Measurements from ENCODE around the gene GTPBP8. TPM values are rescaled to one million over a fixed set of nuclear protein-coding genes. Genes with fewer than 3 reads are reported as not detected.
A peak's percentile ranks its signal among the peaks of the same experiment; 100 is the strongest.

GTPBP8 gene
- 17.0 TPM for polyA plus RNA-seq (2013, experiment 1 of 2; ENCODE audit: insufficient read length)
- 18.5 TPM for polyA plus RNA-seq (2013, experiment 2 of 2; ENCODE audit: insufficient read length)

DNA sequence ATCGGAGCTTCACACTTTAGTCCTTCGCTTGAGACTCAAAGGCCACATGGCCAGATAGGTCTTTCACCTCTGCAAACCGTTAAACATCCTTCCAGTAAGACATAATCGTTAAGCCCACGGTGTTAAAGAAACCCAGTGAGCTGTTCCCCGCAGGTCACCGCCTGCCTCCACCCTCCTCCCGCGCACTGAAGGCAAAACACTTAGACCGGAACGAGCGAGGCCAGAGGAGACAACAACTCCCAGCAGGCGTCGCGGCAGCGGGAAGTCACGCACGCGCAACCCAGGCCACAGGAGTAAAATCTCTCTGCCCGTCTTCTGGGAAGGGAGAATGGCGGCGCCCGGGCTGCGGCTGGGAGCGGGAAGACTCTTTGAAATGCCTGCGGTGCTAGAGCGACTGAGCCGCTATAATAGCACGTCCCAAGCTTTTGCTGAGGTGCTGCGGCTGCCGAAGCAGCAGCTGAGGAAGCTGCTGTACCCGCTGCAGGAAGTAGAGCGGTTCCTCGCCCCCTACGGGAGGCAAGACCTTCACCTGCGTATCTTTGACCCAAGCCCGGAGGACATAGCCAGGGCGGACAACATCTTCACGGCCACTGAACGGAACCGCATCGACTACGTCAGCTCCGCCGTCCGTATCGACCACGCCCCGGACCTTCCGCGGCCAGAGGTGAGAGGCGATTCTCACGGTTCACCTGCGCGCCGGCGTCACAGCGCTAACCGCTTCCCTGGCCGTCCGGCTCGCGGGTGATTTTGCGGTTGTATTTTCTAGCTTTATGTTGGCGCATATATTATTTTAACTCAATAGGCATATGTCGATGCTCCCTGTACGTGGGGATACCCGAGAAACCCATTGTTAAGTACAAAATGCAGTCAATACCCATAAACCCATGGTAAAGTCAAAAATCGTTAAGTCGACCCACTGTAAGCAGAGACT is at the start of gene GTPBP8:
TSS of gene GTPBP8 (plus strand) at position 313 of the 931 bp plus-strand sequence. CDS start at position 329, 16 bp downstream.
- peak; percentile 87 for DNase-seq

DNA sequence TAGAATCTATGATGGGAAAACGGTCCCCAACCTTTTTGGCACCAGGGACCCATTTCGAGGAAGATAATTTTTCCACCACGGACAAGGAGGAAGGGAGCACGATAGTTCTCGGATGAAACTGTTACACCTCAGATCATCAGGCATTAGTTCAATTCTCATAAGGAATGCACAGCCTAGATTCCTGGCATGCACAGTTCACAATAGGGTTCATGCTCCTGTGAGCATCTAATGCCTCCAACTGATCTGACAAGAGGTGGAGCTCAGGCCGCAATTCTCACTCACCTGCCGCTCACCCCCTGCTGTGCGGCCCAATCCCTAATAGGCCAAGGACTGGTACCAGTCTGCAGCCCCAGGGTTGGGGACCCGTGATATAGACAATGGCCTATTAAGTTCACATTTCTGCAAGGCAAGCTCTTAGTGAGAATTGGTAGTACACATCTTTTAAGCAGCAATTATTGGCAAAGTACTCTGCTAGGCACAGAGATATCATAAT is 42.4 kb upstream of the GTPBP8 start:
- DNase-seq, result no peak

DNA sequence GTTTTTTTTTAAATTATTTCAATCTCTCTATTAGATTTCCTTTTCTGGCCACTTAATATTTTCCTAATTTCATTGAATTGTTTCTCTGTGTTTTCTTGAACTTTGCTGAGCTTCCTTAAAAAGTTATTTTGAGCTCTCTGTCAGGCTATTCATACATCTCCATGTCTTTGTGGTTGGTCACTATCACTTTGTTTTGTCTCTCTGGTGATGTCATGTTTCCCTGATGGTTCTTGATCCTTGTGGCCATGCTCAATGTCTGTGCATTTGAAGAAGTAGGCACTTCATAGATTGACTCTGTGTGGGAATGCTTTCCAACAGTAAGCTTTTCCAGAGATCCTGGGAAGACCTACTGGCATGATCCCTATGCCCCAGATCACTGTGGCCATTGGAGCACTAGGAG is 34.4 kb upstream of the GTPBP8 start:
- no peak for DNase-seq

DNA sequence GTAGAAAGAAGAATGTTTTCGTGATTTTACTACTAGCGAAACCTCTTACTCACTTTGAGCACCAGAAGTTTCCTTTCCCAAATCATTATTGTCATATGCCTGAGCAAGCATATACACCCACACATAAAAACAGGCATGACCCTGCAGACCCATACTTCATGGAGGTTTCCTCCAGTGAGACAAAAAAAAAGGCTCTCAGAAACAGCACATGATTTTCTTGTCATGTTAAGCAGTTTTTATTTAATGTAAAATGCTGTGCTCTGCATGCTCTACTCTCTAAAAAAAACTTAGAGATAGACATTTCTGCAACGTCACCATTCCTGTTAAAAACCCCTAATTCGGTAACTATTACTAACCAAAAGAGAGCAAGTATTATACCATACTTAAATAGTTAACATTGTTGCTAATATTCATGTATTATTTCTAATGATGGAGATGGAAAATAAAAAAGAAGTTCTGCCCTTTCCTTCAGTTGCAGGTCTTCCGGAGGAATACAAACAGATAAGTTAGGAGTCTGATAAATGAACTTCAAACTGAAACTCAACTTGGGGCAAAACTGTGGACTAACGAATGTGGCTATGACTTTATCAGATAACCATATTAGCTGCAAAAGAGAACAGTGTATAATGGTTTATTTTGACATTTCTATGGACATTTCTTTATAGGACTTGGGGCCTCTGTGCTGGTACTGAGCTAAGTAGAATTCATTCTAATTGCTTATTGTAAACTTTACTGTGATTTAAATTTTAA is 31.8 kb upstream of the GTPBP8 start:
- no peak for DNase-seq

DNA sequence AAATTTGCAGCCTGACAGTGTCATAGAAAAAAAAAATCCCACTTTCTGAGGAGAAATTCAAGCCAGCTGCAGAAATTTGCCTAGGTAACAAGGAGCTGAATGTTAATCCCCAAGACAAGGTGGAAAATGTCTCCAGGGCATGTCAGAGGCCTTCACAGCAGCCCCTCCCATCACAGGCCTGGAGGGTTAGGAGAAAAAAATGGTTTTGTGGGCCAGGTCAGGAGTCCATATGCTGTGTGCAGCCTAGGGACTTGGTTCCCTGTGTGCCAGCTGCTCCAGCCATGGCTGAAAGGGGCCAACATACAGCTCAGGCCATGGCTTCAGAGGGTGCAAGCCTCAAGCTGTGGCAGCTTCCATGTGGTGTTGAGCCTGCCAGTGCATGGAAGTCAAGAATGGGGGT is 27.1 kb upstream of the GTPBP8 start:
- DNase-seq, result no peak

DNA sequence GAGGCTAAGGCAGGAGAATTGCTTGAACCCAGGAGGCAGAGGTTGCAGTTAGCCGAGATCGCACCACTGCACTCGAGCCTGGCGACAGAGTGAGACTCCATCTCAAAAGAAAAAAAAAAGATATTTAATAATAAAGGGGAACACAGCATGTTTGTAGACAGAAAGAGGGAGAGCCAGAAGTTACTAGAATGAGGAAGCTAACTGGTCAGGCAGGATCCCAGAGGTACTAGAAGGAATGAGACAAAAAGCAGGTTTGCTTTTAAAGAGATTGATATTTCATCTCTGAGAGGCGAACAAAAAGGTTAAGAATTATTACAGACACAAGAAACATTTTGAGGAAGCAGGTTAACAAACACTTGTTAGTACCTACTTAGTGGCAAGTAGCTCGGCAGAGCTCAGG is 25.1 kb upstream of the GTPBP8 start:
- no peak for DNase-seq

DNA sequence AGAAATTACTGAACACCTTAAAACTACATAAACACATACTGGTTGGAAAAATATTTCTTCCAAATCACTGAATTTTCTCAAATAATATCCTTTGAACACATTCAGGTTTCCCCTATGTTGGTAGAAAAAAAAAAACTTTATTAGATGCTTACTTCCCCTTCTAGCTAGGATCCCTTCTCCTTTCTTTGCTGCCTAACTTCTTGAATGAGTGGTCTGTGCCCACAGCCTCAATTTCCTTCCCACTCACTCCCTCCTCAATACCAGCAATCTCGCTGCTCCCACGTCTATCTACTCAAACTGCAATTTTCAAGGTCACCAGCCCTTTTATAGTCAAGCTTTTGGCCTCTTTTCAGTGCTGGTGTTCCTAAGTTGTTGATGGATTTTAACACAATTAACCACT is 24.2 kb upstream of the GTPBP8 start:
- no peak for DNase-seq

DNA sequence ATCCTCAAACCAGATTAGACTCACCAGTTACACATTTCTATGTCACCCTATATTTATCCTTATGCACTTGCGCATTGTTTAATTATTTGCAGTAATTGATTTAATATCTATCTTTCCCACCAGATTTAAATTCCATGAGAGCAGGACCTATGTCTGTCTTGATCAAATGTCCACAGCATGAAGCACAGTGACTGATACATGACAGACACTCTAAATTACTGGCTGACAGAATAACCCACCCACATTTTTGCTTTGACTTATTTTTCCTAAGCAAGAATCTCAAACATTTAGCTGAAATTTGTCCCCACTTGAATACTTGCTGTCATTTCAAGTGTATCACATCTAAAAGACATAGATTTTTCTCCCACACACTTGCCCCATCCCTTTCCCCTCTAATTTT is 23.4 kb upstream of the GTPBP8 start:
- no peak for DNase-seq

DNA sequence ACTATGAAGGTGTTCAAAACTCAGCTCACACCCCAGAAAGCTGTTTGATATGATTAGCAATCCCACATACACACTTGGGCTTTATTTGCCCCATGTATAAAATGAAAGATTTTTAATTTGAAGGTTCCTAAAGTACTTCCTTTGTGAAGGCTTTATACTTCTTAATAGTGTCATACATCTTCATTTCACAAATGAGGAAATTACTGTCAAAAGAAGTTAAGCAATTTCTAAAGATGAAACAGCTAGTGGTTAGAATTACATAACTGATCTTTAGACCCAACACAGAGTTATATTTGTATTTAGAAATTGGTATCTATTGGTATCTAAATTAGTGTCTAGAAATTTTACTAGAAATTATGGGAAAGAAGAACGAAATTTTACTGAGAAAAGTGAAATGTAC is 23.0 kb upstream of the GTPBP8 start:
- no peak for DNase-seq

DNA sequence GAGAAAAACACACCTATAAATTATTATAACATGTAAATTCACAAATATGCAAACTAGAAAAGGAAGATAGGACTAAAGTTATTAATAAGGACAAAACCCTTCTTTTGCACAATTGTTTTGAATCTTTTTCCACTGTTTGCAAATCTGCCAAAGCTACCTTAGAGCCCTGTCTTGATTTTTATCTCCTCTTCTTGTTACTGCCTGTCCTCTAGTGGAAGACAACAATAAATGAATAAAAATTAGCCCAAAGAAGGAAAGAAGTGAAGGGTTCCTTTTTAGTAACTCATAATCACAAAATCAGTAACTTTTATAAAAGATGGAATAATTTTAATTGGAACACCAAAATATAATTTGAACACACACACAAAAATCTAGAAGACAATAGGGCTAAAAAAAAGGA is 18.6 kb upstream of the GTPBP8 start:
- no peak for DNase-seq

DNA sequence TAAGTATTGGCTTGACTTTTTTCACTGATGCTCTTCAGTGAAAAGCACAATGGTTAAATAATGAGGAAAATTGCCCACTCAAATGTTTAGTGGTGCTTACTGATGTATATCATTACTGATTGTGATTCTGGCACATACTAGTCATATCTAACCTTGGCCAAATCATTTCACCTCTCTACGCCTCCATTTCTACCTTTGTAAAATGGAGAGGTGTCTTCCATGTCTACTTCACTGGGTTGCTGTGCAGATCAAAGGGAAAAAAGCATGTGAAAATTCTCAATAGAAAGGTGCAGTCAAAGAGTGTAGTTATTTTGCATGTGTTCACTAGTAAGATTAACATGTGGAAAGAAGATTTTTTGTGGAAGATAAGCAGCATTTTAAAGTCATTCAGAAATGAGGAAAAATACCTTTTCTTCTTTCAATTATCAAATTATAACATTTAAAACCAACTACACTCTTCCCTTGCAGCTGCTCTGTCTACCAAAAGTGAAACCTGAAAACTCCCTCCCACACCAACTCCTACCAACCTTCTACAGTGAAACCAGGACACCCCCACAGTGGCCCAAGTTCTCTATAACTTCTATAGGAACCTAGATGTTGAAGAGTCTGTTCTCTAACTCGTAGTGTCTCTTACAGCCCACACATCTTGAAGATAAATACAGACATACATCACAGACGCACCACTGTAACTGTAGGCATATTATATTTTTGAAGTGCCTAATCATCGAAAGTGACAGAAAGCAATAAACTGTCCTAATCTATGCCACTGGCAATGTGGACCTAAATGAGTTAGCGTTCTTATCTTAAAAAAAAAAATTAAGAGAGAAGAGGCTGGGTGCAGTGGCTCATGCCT is 17.2 kb upstream of the GTPBP8 start:
- no peak for DNase-seq

DNA sequence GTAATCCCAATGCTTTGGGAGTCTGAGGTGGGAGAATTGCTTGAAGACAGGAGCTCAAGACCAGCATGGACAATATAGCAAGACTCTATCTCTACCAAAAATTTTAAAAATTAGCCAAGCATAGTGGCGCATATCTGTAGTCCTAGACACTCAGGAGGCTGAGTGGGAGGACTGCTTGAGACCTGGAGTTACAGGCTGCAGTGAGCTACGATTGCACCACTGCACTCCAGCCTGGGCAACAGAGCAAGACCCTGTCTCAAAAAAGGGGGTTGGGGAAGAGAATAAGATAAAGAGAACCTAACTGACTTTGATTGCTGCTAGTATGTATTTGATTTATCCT is 16.6 kb upstream of the GTPBP8 start:
- no peak for DNase-seq

DNA sequence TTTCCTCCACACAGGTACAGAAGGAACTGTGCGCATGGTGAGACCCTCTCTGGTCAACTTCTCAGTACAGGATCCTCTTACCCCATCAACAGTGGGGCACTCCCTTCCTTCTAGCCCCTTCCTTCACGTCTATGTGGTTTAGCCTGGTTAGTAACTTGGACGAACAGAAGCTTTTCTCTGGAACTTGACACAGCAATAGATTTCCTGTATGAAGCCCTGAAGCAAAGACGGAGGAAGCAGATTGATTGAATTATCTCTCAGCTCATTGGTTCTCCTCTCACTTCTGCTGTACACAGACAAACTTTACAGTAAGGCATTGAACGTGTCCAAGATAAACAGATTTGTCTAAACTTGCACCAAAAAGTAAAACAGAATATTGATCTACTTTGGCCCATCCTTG is 15.9 kb upstream of the GTPBP8 start, which contains the start of gene CD200R1:
TSS of gene CD200R1 (minus strand) at position 210 of the 400 bp plus-strand sequence. CDS start 246 bp downstream, outside the sequence.
- no peak for DNase-seq

DNA sequence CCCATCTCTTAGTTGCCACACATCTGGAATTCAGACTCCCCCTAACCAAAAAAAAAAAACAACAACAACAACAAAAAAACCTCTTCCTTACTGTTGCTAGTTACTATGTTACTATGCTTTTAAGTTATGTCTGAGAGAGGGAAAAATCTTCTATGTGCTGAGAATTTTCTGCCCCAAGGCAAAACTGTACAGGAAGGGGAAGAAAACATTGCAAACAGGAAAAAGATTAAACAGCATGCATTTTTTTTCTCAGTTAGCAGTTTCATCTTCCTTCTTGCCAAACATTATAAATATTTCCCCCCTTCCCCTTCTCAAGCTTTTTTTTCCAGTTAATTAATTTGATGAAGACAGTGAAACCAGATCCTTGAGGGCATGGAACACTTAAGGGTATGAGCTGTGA is 14.8 kb upstream of the GTPBP8 start:
- no peak for DNase-seq

DNA sequence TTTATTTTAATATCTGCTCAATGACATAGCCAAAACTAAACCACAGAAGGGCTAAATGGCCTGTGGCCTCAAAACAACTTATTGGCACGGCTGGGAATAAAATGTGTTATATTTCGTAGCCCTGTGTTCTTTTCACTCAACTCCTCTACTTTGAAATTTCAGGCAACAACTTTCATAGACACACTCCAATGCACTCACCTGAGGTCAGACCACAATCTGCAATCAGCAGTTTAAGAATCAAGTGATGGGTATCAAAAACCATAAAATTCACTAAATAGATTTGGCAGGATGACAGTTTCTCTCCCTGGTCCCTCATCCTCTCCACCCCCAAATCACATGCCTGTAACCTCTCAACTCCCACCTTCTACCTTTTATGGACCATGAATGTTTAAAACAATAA is 13.8 kb upstream of the GTPBP8 start:
- no peak for DNase-seq

DNA sequence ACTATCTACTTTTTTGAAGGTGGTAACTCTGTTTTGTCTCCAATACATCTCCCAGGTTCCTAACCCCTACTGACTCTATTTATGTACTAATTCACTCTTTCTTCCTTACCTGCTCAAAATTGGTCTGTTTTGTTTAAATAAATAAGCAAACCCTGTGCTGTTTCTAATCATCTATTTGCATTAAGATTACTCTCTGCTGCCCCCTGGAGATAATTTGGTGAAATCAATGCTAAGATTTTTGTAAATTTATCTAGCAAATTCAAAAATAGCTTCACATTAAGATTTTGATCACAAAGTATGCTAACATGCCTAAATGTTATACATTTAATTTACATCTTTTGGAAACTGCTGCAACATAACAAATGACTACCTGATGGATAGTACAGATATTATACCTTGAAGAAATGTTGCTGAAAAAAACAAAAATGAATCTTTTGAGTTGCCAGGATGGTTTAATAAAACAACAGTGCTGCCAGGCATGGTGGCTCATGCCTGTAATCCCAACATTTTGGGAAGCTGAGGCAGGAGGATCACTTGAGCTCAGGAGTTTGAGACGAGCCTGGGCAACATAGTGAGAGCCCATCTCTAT is 11.4 kb upstream of the GTPBP8 start:
- DNase-seq, result peak; percentile 20

DNA sequence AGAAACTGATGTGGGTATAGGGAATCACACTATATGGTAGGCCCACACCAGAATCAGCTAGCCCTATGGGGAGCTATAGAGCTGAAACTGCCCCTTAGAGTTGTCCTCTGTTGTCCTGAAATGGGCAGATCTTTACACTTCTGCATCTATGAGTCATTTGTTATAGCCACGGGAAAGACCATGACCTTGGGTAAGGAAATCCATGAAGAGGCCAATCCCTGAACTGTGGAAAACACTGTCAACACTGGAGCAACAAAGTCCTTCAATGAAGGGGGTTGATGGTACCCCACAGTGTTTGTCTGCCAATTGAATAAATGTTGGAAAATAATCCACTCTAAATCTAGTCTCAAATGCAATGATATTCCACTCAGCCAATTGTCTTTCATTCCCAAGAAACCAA is 10.7 kb upstream of the GTPBP8 start:
- DNase-seq, result no peak

DNA sequence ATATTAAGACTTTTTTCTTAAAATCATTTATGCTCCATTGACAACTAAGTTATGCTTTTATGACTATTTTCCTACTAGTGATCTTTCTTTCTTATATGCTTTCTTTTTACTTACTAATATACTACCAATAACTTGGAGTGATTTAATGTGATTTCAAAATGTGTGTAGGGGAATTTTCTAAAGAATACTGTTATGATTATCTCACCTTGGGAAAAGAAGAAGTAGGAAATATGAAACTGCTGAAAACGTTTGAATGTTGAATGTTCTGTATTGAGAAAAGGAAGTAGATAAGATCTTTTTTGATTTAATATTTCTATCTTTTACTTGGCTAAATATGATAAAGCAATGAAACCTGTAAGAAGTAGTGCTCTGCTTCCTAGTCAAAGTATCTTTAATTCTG is 8.1 kb upstream of the GTPBP8 start:
- no peak for DNase-seq

DNA sequence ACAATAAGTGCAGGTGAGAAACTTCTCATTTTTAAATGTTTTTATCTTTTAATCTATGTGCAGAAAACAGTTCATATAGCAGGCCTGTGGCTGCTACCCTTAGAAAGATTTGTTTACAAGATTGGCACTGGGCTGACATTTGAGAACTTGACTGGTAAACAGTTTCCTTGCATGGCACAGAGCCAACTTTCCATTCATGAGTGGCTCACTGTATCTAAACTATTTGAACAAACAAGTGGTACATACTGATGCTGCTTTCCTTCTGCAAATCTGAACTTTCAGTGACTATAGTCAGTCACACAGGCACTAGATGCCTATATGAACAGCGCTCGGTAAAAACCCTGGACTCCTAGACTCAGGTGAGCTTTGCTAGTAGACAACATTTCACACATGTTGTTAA is 6.3 kb upstream of the GTPBP8 start:
- no peak for DNase-seq

DNA sequence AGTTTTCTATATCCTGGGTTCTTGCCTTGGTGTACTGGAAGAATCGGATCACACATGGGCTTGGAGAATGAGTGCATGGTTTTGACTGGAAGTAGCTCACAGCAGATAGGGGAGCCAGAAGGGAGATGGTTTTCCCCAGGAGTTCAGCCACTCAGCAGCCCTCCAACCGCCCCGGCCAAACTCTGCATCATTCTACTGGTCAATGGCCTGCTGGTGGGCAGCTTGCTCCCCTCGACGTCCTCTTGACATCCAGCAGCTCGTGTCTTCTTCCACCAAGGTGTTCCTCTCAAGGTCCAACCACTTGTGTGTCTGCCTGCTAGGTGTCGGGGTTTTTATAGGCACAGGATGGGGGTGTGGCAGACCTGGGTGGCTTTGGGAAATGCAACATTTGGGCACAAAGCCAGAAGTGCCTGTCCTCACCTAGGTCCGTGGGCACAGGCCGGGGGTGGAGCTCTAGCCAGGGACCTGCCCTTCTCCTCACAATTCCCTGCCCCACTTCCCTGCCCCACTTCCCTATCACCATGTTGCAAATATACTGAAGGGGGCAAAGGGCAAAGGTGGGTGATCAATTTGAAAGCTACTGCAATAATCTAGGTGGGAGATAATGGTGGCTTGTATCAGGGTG is 3.0 kb upstream of the GTPBP8 start:
- no peak for DNase-seq

DNA sequence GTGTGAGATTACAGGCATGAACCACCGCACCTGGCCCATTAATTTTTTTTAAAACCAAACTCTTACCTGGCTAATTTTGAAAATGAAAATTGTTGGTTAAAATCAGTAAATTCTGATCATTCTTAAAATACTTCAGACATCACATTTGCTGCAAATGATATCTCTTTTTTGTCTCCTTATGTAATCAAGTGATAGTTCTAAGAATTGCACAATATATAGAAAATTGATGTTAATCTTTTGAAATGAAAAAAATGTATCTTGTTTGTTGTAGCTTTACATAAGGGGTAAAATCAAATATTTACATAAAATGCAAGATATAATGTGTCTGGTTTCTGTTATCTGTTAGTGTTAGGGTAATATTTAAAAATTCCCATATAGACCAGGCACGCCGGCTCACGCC is 5.0 kb downstream of the GTPBP8 start:
- DNase-seq, result no peak

DNA sequence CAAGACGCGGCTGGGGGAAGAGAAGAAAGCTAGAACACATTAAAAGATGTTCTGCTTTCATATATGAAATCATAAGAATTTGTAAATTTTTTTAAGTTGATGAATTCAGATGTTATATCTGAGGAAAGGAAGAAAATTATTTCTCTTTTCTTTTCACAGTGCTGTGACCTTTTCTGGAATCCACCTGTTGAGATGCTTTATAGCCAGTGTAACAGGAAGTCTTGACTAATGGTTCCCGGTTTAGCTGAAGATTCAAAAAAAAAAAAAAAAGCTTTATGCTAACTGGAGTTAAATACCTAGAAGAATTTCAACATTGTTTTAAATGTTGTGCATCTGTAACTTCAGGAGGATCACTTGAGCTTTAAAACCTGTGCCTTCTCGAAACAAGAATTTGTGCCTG is 9.9 kb downstream of the GTPBP8 start:
- DNase-seq, result no peak

Measured in fibroblast of skin of abdomen (primary cell).